Sciatic nerve (tissue), 2 donors: ENCODE measurements around the gene NR2C2AP. TPM values are rescaled to one million over a fixed set of nuclear protein-coding genes. Genes with fewer than 3 reads are reported as not detected.
A peak's percentile ranks its signal among the peaks of the same experiment; 100 is the strongest.
"Not testable (repeated sequence)": the region's sequence is repeated elsewhere in the genome, so short reads cannot be mapped to it uniquely, and the experiment has no call there.

Experiments used
- ATAC-seq: fragments of 200-7000 bp; cut with Tn5 transposase; one replicate; pipeline ENCODE4 v1.9.1; 2020; ENCODE audit warnings: mild to moderate bottlenecking, moderate library complexity
- DNase-seq: peaks from one replicate; pipeline ENCODE4 v3.0.0-alpha.2; 2020; ENCODE audit warnings: low spot score
- intact Hi-C: fragments of 100-400 bp; cut with DNase I; formaldehyde crosslinking; loops from one replicate; pipeline ENCODE4 v1.14.2; 2022
- total RNA-seq: library from RNA; stranded (reverse); fragmentation: NEBNext Ultra II Directional; extraction: Animal tissue kit (Norgen Biotek cat#: 25700); gene quantifications from one replicate; pipeline ENCODE4 v1.2.1, GENCODE V29; 2021
- donor health status: DM: no; HTN: no; CAD: no.
- donor health status: DM: no; HTN: no; CAD: no.

Gene NR2C2AP
- total RNA-seq, 1 donor from 2014 or later = 9.2 TPM

- peak; percentile 97 for ATAC-seq
- peak; percentile 99 for DNase-seq
- intact Hi-C loops = no loop called here
Measured at GRCh38 chr19:19192078-19192882, 10.9 kb downstream of the NR2C2AP start, which contains the start of the genes BORCS8 and RFXANK. BORCS8 (minus strand) TSS chr19:19192152; CDS start chr19:19192117, 35 bp downstream. RFXANK (plus strand) TSS chr19:19192258; CDS start chr19:19193947, 1,689 bp downstream.

- intact Hi-C loops = no loop called here
- ATAC-seq = no peak
- no peak for DNase-seq
Measured at GRCh38 chr19:19191768-19192077, 11.5 kb downstream of the NR2C2AP start.

- DNase-seq = no peak
- no peak for ATAC-seq
- intact Hi-C loops = no loop called here
Measured at GRCh38 chr19:19186742-19187141, 16.5 kb downstream of the NR2C2AP start.

GRCh38 chr19:19185853-19186740, 17.1 kb downstream of the NR2C2AP start:
- no peak for ATAC-seq
- intact Hi-C loops = no loop called here
- DNase-seq = no peak

GRCh38 chr19:19181488-19181998, 21.7 kb downstream of the NR2C2AP start:
- intact Hi-C loops = no loop called here
- peak; percentile 75 for ATAC-seq
- DNase-seq = no peak

- ATAC-seq = no peak
- DNase-seq = no peak
- intact Hi-C loops = no loop called here
Measured at GRCh38 chr19:19179548-19180441, 23.4 kb downstream of the NR2C2AP start.

GRCh38 chr19:19176950-19177349, 26.3 kb downstream of the NR2C2AP start:
- intact Hi-C loops = no loop called here
- no peak for ATAC-seq
- no peak for DNase-seq

GRCh38 chr19:19173243-19173642, 30.0 kb downstream of the NR2C2AP start:
- DNase-seq, intact Hi-C loops, ATAC-seq: not testable (repeated sequence)

GRCh38 chr19:19171821-19172532, 31.2 kb downstream of the NR2C2AP start:
- ATAC-seq = peak; percentile 60
- no peak for DNase-seq
- intact Hi-C loops = no loop called here

GRCh38 chr19:19170873-19171672, 32.1 kb downstream of the NR2C2AP start:
- DNase-seq = no peak
- ATAC-seq = peak; percentile 6
- intact Hi-C loops = no loop called here

GRCh38 chr19:19170053-19170872, 33.0 kb downstream of the NR2C2AP start, which contains the start of gene MEF2B:
MEF2B (minus strand) TSS chr19:19170263; CDS start chr19:19150735, 19,528 bp downstream.
- intact Hi-C loops = no loop called here
- DNase-seq (peak; percentile 82), ATAC-seq (peak; percentile 87)

GRCh38 chr19:19169236-19170052, 33.8 kb downstream of the NR2C2AP start:
- DNase-seq (no peak), ATAC-seq (no peak)
- intact Hi-C loops = no loop called here

- ATAC-seq (no peak), DNase-seq (no peak)
- intact Hi-C loops = no loop called here
Measured at GRCh38 chr19:19167612-19168011, 35.6 kb downstream of the NR2C2AP start.

- DNase-seq = no peak
- no peak for ATAC-seq
- intact Hi-C loops = no loop called here
Measured at GRCh38 chr19:19165396-19165795, 37.8 kb downstream of the NR2C2AP start.

- intact Hi-C loops = no loop called here
- ATAC-seq (no peak), DNase-seq (no peak)
Measured at GRCh38 chr19:19162495-19162894, 40.7 kb downstream of the NR2C2AP start.
